Measurements from ENCODE around the gene CYSLTR2. TPM values are rescaled to one million over a fixed set of nuclear protein-coding genes. Genes with fewer than 3 reads are reported as not detected.

Gene CYSLTR2
- total and polyA plus RNA-seq, 2 of the 8 experiments (the other 6 are each of a cell fraction or from before 2014, with no cell fraction given) = not detected

DNA sequence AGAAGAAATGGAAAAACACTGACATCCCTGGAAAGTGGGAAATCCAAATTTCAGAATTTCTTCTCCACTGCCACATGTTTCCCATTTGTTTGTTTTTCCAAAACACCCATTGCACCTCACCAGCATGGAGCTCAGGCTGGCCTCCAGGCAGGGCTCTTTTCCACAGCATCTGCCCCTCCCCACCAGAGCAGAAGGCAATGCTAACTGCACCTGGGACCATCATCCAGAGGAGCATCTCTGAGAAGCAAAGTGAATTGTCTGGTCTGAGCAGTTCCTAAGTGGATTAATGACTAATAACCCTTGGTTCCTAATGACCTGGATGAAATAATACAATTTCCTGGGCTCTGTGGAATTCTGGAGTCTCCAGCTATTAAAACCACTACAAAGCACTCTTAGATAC, 8.8 kb upstream of the CYSLTR2 start:
- no peak overlapping the region for H4K8ac ChIP-seq (ENCODE audit: extremely low read depth, insufficient read depth, low read length)
- H4K5ac ChIP-seq (ENCODE audit: insufficient read length, low read depth, low read length) = no peak overlapping the region
- CTCF ChIA-PET (ENCODE audit: partially characterized antibody) = interaction anchor here (0.7 to 1.7 kb wide), 7 partner anchors 8 to 1814 kb away, joined by 3 to 8 read pairs (median 3); no protein-coding TSS in a partner anchor
- no peaks in the 10 kb centered on the region for H3K79me1 ChIP-seq (ENCODE audit: low read depth, low read length)
- H3K36me3 ChIP-seq (ENCODE audit: control insufficient read depth in 2 of 4, insufficient read depth in 4 of 4, low read length in 3 of 4) = no peaks in the 10 kb centered on the region
- H3K9ac ChIP-seq (replicated peaks in 1 of 4; ENCODE audit: extremely low read depth in 1 of 4, low read depth in 3 of 4, low read length in 3 of 4) = no peak overlapping the region
- no peak for TF ChIP-seq TBP (IDR thresholded peaks at IDR 0.05; ENCODE audit: low read depth, low read length)
- TF ChIP-seq RFX5 (IDR thresholded peaks at IDR 0.05; ENCODE audit: borderline replicate concordance, low read depth, low read length) = no peak
- TF ChIP-seq, protein P1, sequence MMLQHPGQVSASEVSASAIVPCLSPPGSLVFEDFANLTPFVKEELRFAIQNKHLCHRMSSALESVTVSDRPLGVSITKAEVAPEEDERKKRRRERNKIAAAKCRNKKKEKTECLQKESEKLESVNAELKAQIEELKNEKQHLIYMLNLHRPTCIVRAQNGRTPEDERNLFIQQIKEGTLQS (IDR thresholded peaks at IDR 0.05; ENCODE audit: insufficient read depth, low read depth, low read length) = no peak
- no peak for TF ChIP-seq GABPA (IDR thresholded peaks at IDR 0.05; ENCODE audit: borderline replicate concordance, insufficient read depth, low read length)
- no peak overlapping the region for H2AFZ ChIP-seq (ENCODE audit: low read length)
- H2BK20ac ChIP-seq (ENCODE audit: low read length) = no peak overlapping the region
- H3K79me2 ChIP-seq (ENCODE audit: control insufficient read depth in 1 of 2, insufficient read depth in 2 of 2, low read length in 2 of 2) = no peaks in the 10 kb centered on the region
- H4K91ac ChIP-seq (replicated peaks; ENCODE audit: insufficient read length, low read length) = no peak overlapping the region
- FAIRE-seq (no peak), DNase-seq (ENCODE audit: low read depth in 1 of 2, low spot score in 2 of 2) (no peak)
- H3K23me2 ChIP-seq (ENCODE audit: low read depth, low read length) = no peaks in the 10 kb centered on the region; the same call in 1 of the 2 replicates
- H3K23ac ChIP-seq (ENCODE audit: insufficient read length) = no peak overlapping the region
- no peak overlapping the region for H2BK5ac ChIP-seq (ENCODE audit: low read depth, low read length)
- no peak overlapping the region for H3K18ac ChIP-seq (ENCODE audit: extremely low read depth, low read length)
- no peaks in the 10 kb centered on the region for H3K27me3 ChIP-seq (replicated peaks in 1 of 4; ENCODE audit: control insufficient read depth in 3 of 4, extremely low read depth in 1 of 4, insufficient read depth in 3 of 4, low read length in 3 of 4)
- H3K14ac ChIP-seq (ENCODE audit: insufficient read length) = no peak overlapping the region
- POLR2A ChIA-PET (ENCODE audit: partially characterized antibody) = no interaction called here
- no peak overlapping the region for H3K4ac ChIP-seq (replicated peaks; ENCODE audit: insufficient read length, low read depth, low read length)
- H3K9me3 ChIP-seq (ENCODE audit: insufficient read depth in 2 of 2, low read depth in 1 of 2, low read length in 1 of 2) = no peaks in the 10 kb centered on the region
- H3K4me3 ChIP-seq (ENCODE audit: extremely low read depth in 1 of 4, insufficient read depth in 2 of 4, low read depth in 3 of 4, low read length in 4 of 4) = no peak overlapping the region
- H3K27ac ChIP-seq (ENCODE audit: low read depth, low read length) = no peak overlapping the region
- no peaks in the 10 kb centered on the region for H4K20me1 ChIP-seq (replicated peaks in 1 of 2; ENCODE audit: control insufficient read depth in 1 of 2, insufficient read depth in 2 of 2, low read length in 2 of 2)
- no peak overlapping the region for H2BK15ac ChIP-seq (ENCODE audit: low read length)
- H3K4me2 ChIP-seq (ENCODE audit: insufficient read depth in 1 of 2, low read depth in 2 of 2, low read length in 2 of 2) = no peak overlapping the region
- no peak overlapping the region for H2BK12ac ChIP-seq (ENCODE audit: low read depth, low read length)
- no peak overlapping the region for H2AK5ac ChIP-seq (ENCODE audit: low read depth, low read length)
- no peak overlapping the region for H2BK120ac ChIP-seq (replicated peaks; ENCODE audit: low read depth, low read length)
- no peak overlapping the region for H3K56ac ChIP-seq (replicated peaks; ENCODE audit: insufficient read length, low read depth, low read length)
- no peaks in the 10 kb centered on the region for H3K4me1 ChIP-seq (replicated peaks in 1 of 4; ENCODE audit: control insufficient read depth in 3 of 4, insufficient read depth in 4 of 4, low read length in 3 of 4)
